Medulla oblongata (tissue), 1 donor: ENCODE results near the gene ALDH4A1.

Source experiments
- DNase-seq: peaks from one replicate; pipeline ENCODE4 v3.0.0-alpha.2; 2015; ENCODE audit errors: extremely low spot score

The ALDH4A1 gene

DNA sequence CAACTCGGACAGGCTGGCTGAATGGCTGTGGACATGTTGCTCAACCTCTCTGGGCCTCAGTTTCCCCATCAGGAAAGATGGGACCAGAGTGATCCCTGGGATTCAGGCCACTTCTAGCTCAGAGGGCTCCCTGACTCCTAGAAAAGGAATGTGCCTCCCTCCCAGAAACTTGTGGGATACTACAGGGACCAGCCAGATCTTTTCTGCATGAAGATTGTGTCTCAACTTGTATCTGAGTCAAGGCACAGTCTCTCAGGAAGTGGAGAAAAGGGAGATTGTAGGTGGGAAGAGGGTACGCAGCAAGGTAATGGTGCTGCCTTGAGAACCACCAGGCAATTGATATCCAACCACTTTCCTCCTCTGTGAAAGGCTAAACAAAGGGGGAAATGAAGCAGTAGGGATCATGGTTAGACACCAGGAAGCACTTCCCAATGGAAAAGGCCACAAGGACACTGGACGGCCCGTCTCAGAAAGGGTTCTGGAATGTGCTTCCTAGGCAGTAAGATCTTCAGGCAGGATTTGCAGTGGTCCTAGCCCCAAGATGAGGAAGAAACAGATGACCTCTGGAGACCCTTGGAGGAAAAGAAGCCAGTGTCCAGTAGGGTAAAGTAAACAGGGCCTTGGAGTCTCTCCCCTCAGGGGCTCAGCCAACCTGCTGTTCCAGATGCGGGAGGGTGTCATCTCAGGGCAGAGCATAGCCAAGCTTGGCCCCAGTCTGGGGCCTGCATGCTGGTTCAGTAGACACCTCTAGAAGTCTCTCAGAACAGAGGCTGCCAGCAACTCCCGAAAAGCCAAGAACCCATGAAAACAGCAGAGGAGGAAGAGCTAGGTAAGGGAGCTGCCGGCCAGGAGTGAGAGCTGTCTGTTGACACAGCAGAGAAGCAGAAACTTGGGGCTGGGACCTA is 37.3 kb upstream of the ALDH4A1 start:
- DNase-seq, result no peak

DNA sequence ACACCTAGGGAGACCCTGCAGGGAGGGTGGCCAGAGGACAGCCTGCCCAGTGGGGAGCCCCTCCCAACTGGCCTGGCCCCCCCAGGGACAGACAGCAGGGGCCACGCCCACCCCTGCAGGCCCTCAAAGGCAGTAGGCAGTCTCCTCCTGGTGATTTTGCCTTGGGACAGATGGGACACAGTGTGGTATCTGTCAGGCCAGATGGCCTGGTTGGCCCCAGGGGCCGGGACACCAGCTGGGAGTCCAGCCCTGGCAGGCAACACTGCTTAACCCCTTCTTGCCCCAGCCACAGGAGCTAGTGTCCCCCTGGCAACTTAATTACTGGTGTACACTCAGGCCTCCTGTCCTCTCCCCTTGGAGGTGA is 36.3 kb upstream of the ALDH4A1 start:
- DNase-seq, result peak; percentile 67

DNA sequence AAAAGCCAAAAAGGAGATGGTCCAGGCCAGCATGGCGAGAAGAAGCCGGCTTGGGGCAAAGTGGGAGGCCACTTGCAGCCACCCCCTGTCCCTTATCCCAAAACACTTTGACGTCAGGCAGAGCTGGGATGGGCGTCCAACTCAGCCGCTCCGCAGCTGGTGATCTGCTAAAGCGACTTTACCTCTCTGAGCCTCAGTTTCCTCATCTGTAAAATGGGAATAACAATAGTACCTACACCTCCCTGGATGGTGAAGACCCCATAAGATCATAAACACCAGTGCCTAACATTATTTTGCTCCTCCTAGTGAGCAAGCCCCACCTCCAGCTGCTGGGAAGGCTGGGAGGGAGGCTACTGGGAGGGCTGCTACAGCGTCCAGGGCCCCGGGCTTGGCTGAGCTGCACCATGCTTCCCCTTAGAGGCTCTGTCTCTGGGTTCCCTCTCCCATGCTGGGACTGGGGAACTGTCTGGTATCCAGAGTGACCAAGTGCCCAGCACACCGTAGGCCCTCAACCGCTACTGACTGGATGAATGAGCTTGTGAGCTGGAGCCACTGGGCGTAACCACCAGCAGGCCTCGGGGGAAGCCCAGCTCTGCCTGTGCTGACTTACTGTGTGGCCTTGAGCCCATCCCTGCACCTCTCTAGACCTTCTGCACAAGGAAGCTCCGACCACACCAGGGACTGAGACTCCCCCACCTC is 35.8 kb upstream of the ALDH4A1 start:
- no peak for DNase-seq

DNA sequence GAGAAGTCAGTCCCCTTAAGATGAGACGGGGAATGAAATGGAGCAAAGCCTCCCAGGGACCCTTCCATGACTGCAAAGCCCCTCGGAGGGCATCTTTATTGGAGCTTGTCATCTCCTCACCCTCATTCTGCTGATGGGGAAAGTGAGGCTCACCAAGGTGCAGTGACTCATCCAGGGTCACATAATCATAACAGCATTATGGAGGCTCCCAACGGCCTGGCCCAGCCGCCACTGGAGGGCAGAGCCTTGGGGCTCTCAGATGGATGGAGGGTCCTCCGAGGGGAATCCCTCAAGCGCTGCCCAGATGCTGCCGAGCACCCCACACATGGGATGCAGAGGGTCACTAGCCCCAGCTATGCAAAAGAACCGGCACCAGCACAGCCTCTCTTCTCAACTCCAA is 35.2 kb upstream of the ALDH4A1 start:
- no peak for DNase-seq

DNA sequence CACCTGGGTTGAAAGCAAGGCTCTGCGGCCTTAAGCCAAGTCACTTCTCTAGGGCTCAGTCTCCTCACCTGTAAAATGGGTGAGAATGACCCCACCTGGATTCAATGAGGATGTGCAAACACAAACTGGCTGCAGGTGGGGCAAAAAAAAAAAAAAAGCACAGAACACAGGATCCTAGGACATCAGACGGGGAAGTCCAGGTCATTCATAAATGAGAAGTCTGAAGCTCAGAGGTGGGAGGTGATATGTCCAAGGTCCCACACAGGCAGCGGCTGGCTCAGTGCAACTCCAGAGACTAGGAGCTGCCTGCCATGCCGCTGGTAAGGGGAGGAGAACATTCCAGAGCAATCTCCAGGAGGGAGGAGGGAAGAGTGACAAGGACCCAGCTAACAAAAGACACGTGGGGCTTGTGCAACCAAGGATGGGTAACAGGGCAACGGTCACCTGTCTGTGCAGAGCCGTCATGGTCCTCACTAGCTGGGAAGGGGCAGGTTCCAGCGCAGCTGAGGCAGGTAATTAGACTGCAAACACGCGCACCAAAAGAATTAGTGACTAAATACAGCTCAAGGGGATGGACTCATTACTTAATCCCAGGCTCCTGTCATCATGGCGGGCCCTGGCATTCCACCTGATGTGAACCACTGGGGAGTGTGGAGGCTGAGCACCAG is 34.6 kb upstream of the ALDH4A1 start:
- DNase-seq, result no peak

DNA sequence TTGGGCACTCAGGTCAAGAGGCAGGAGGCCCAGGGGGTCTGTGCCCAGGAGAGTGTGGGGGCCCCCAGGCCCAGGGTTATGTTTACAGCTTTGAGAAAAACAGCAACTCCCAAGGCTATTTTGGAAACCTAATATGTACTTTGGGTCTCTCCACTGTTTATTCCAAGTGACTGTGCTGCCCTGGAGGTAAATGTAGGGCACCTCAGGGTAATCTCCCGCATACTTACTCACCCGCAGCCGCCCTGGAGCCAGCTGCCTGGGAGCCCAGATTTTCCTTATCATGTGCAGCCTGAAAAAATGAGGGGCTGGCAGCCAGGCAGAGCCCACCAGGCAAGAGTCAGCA is 34.1 kb upstream of the ALDH4A1 start:
- DNase-seq, result no peak

DNA sequence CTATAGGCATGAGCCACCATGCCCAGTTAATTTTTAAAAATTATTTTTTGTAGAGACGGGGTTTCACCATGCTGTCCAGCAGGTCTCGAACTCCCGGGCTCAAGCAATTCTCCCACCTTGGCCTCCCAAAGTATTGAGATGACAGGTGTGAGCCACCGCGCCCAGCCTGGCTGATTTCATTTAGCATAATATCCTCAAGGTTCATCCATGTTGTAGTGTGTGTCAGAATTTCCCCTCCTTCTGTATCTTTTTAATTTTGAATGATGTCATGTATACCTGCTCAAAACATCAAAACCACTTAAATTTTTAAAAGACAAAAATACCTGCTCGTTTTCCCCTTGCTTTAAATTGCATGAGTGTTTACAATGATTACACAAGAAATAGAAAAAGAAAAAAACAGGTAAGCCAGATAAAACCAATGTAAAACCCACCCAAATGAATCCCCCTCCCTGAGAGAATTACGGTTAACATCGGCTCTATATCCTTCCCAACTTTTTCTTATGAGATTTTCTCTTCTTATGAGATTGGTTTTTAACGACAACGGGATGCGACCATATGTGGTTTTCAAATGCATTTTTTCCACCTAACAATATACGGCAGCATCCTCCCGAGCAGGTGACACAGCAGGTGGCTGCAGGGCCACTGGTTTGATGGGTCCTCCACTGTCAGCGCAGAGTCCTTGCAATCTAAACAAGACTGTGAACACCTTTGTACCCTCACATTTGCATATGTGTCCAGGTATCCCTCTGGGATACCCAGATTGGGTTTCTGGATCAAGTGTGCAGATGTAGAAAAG is 32.0 kb upstream of the ALDH4A1 start:
- no peak for DNase-seq

DNA sequence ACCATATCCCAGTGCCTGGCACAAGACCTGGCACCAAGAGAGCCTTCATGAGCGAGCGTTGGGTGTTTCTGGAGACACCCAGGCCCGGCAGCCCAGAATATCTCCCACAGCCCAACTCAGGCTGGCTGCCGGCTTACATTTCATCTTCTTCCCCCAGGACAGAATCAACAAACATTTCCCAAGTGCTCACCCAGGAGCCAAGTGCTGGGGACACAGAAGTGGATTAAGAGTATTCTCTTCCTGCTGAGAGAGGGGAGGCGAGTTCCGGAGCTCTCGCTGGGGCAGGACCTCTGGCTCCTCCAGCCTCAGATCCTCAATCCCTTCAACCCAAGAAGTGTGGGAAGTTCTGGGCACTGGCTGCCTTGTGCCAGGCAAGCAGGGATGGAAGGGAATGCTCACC is 30.5 kb upstream of the ALDH4A1 start:
- DNase-seq, result no peak

DNA sequence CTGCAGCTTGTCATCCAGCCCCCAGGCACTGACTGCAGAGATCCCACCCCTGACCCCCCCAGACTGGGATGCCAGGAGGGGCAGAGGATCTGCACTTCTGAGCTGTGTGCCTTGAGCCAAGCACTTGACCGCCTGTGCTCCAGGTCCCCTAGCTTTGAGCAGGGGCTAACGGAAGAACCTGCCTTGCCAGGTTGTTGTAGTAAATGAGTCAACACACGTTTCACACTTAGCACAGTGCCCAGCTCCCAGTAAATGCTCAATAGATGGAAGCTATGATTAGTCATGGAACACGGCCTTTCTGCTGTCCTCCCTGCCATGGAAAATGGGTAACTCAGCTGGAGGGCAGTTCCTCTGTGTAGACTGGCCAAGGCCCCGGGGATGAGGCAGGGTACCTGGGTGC is 30.0 kb upstream of the ALDH4A1 start:
- no peak for DNase-seq

DNA sequence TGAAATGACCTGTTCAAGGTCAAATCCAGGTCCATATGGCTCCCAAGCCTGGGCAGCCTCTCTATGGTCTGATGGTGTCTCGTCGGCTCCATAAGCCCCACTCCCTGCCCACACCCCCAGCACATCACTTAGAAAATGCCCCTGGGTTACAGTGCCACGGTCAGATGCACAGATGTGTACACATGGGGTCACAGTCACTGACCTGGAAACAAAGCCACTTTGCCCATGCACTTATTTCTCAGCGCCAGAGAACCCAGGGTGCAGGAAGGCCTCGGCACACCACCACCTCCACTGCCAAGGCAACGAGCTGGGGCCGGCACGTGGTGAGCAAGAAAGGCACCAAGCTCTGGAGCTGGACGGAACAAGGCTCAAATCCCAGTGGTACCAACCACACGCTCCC is 29.4 kb upstream of the ALDH4A1 start:
- DNase-seq, result no peak

DNA sequence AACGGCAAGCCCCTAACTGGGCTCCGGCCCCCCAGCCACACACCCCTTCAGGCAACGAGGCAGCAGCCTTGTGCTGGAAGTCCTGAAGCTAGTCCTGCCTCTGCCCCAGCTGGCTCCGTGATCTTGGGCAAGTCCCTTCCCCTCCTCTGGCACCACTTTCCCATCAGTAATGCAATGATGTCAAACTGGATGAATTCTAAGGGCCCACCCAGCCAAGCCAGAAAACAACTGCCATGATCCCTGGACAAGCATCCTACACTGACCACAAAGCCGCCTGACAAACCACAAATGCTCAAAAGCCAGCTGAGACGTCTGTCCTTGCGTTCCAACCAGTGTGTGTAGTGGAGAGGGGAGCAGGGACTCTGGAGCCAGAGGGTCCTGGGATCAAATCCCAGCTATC is 27.3 kb upstream of the ALDH4A1 start:
- no peak for DNase-seq

DNA sequence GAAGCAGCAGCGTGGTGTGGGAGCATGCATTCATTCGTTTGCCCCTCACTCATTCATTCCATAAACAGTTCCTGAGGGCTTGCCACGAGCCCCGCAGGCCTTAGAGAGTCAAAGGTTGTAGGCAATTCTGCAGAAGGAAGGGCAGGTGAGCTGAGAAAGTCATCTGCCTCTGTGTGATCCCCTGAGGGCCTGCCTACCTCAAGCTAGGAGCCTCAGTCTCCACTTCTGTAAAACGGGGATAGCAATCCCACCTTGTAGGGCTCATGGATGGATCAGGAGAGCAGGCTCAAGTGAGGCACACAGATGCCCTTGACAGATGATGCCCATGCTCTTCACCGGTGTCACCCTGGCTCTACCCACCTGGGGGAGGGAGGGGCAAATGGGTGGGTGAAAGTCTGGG is 26.6 kb upstream of the ALDH4A1 start:
- DNase-seq, result no peak

DNA sequence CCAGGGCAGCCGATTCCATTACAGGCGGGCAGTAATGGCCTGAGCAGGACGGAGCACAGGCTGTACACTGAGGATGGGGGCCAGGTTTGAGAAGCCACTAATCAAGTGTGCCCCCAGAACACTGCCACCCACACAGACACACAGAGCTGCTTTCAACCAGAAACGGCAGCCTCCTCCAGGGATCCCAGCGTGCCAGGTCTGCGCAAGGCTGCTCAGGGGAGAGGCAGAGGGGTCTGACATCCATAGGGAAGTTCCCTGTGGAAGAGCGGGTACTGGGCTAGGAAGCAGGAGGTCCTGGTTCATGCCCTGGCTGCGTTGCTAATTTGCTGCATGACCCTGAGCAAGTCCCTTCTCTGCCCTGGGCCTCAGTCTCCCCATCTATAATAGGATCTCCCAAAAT is 26.1 kb upstream of the ALDH4A1 start:
- DNase-seq, result no peak

DNA sequence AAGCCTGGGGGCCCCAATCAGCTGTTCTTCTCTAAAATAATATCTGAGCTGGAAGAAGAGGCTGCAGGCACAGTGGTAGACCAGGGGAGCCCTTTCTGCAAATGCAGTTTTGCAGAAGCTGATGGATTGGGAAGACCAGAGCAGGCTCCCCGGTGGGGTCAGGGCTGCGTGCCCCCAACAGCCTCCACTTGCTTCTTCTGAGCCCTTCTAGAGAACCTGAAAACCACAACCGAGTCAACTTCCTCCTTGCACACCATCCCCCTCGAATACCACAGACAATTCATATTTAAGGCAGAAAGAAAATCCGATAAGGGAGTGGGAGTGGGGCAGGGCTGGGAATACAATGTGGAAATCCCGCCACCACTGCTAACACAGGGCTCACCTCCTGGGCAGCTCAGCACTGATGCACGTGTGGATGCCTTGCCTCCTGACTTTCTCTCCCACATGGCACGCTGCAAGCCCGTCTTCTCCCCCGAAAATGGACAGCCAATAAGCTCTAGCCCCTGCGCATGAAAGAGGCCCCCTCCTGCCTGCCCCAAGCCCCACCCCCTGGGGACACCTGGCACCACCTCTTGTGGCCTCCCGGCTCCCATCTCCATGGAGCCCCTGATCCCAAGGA is 25.4 kb upstream of the ALDH4A1 start:
- no peak for DNase-seq

DNA sequence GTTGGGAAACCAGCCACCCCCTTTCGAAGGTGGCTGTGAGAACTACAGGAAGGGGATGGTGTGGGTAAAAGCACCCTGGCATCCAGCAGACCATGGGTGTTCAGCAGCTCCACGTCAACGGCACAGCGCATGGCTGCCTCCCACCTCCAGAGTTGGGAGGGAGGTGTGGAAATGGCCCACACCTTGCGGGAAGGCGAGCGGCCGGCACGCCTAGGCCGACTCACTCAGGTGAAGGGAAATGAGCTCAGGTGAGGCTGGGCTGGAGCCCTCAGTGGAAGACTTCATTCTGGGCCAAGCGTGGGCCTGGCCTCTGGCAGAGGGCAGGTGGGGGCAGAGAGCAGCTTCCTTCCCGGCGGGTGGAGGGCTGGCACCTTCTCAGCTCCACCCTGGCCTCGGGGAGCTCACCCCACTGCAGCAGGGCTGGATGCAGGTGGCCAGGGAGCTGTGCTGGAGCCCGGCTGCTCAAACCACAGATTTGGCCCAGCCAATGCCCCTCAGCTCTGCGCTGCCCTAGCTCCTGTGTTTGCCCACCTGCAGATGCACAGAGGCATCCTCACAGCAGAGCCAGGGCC is 24.8 kb upstream of the ALDH4A1 start:
- no peak for DNase-seq

DNA sequence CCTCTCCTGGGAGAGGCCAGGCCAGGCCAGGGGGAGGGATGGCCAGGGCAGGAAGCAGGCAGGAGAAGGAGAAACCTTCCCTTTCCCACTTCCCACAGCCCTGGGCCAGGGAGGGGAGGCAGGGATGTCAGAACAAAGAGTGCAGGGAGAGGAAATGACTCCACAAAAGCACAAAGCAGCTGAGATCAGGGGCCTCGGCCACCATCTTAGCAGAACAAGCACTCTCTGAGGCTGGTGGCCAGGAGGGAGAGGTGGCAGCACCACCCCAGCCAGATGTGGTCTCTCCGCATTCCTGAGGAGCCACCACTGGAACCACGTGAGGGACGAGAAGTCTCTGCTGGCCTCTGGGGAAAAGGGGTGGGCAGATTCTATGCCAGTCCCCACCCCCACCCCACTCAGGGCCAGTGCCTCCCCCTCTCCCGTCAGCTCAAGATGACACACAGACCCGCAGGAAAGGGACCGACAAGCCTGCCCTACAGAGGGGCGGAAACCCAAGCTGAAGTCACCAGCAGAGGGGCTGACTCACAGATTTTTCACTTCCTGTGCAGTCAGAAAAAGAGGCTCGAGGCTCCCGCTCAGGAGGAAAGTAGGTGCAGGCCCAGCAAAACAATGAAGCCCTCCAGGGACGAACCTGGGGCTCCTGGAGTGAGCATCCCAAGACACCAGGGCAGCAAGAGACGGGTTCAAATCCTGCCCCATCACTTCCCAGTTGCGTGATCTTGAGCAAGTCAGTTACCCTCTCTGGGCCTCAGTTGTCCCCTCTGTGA is 24.1 kb upstream of the ALDH4A1 start:
- no peak for DNase-seq

DNA sequence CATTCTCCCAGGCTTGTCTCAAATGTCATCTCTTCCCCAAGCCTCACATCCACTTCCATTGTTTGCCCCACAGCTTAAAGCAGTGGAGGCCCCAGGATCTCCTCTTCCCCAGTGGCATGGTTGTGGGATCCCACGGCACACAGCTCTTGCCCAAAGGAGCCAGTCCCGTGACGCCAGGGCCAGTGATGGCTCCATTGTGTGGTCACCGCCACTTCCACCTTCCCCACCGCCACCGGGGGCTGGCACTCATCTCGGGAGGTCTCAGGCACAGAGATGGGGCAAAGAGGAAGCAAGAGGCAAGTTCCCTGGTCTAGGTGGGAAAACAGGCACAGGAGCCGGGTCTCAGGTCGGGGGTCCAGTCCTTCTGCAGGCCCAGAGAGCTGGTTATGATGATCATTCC is 22.9 kb upstream of the ALDH4A1 start:
- DNase-seq, result no peak

DNA sequence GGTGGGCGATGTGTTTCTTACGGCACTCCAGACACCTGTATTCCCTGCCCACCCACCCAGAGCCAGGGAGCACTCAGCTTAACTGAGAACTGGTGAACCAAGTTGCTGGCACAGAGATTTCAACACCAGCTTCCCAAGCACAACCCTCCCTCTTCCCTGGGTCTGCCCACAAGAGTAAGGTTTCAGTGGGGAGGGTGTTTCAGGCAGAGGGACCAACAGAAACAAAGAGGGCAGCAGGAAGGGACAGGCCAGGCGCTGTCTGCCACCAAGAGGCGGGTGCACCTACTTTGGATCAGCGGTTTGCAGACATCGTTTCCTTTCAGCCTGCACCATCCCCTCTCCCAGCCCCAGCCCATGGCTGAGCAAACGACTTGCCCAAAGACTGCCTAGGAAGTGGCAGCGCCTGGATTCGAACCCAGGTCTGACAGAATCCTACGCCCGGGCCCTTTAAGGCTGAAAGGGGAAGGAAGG is 21.9 kb upstream of the ALDH4A1 start:
- DNase-seq, result no peak

DNA sequence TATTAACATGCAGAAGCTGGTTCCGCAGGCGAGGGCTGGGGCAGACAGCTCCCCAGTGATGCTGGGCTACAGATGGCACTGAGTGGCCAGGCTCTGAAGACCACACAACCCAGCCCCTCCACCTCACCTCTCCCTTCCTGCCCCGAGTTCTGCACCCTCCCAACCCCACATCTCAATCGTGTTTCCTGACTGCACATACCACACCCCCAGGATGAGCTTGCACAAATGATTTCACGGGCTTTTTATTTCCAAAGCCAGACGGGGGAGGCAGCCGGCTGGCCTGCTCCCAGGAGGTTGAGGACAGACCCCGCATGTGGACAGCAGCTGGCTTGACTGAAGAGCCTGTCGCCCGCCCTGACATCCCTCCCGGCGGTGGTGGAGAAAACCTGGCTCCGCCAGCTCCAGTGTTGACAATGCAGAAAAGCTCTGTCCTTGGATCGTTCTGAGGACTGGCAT is 21.4 kb upstream of the ALDH4A1 start:
- no peak for DNase-seq
